ENCODE measurements around the gene CDC6. TPM values are rescaled to one million over a fixed set of nuclear protein-coding genes. Genes with fewer than 3 reads are reported as not detected.
A peak's percentile ranks its signal among the peaks of the same experiment; 100 is the strongest.

CDC6 gene
- total RNA-seq, 1 donor from 2014 or later, result 1.4 TPM

DNA sequence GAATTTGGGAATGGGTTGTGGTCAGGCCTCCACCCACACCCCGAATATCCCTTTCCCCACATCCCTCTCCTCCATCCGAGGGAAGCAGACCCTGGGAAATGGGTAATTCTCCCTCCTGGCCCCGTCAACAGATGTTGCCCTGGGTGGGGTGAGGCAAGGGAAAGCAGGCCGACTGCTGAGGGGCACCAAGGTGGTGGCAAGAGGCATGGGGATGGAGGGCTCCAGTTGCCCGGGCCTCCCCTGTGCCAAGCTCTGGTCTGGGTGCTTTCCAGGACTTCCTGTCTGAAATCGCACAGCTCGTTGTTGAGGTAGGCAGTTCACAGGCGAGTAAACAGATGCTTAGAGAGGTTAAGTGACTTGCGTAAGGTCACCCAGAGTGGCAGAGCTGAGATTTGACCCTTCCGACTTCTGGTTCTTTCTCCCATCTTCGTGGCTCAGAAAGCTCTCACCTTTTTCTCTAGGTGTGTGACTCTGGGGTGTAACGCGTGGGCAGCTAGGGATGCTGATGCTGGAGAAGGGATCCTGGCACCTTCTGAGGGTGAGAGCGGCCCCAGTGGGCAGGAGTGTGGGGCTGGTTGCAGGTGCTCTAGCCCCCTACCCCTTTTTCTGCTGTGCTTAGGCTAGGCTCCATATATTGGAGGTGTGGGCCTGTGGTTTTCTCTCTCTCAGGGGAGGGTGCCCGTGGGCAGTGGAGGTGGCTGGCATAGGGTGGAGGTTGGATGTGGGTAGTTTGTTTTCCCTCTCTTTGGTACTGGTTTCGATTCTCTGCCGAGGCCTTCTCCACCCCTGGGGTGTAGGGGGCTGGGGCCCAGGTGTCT lies 38.5 kb downstream of the CDC6 start:
- no peak overlapping the region for H3K4me3 ChIP-seq
- no peak for TF ChIP-seq CTCF (IDR thresholded peaks at IDR 0.05)
- ATAC-seq (peak; percentile 4), DNase-seq (no peak)
- H3K27me3 ChIP-seq, result no peaks in the 10 kb centered on the region
- H3K27ac ChIP-seq, result peak overlapping the region; percentile 71
- intact Hi-C loops (cut with DNase I), result no loop called here
- H3K36me3 ChIP-seq, result peaks cover 5% of the 10 kb centered on the region
- no peaks in the 10 kb centered on the region for H3K9me3 ChIP-seq
- H3K4me1 ChIP-seq, result peaks cover 97% of the 10 kb centered on the region

- DNase-seq (no peak), ATAC-seq (no peak)
- Histone ChIP-seq H3K36me3 (peaks cover 8% of the 10 kb centered on the region), H3K27me3 (no peaks in the 10 kb centered on the region), H3K9me3 (no peaks in the 10 kb centered on the region), H3K4me1 (peaks cover 97% of the 10 kb centered on the region), H3K4me3 (no peak overlapping the region), H3K27ac (peak overlapping the region; percentile 71)
- TF ChIP-seq CTCF (IDR thresholded peaks at IDR 0.05), result no peak
- intact Hi-C loops (cut with DNase I), result no loop called here
Observed at GRCh38 chr17:40326832-40327199, 39.1 kb downstream of the CDC6 start.

- no peaks in the 10 kb centered on the region for H3K27me3 ChIP-seq
- H3K4me3 ChIP-seq, result no peak overlapping the region
- ATAC-seq (no peak), DNase-seq (no peak)
- peaks cover 97% of the 10 kb centered on the region for H3K4me1 ChIP-seq
- H3K9me3 ChIP-seq, result no peaks in the 10 kb centered on the region
- peak overlapping the region; percentile 71 for H3K27ac ChIP-seq
- H3K36me3 ChIP-seq, result peaks cover 8% of the 10 kb centered on the region
- TF ChIP-seq CTCF (IDR thresholded peaks at IDR 0.05), result no peak
- intact Hi-C loops (cut with DNase I), result no loop called here
Observed at GRCh38 chr17:40327244-40327729, 39.6 kb downstream of the CDC6 start.

DNA sequence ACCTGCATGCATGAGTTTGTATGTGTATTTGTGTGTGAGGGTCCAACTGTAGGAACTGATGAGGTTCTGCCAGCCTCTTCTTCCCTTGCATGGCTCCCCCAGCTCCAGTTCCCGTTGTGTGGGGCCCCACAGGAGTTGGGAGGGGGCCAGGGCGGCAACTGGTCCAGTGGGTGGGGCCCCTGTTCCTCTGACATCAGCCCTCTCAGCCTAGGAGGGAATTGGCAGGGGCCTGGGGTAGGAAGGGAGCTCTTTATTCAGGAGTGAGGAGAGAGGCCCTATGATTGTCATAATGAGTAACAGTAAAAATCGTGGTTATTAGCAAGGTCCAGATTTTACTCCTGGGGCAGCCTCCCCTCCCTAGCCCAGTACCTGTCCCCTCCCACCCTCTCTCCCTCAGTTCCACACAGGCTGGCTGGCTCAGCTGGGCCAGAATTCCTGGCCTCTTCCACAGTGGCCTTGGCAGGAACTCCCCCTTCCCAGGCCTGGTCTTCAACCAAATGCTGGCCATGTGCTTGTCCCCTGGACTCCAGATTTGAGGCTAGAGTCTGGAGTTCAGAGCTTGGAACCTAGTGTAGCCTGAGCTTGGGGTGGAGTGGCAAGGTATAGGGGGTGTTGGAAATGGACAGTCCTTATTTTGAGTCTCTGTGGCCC lies 40.2 kb downstream of the CDC6 start:
- ATAC-seq, result no peak

DNA sequence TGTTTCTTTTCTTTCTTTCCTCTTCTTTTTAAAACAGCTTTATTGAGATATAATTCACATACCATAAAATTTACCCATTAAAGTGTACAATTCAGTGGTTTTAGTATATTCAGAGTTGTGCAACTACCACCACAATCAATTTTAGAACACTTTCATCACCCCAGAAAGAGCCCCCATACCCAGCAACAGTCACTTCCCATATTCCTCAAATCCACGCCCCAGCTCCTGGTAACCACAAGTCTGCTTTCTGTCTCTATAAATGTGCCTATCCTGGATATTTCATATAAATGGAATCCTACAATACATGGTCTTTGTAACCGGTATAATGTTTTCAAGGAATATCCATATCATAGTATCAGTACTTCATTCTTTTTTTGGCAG lies 40.7 kb downstream of the CDC6 start:
- H3K4me3 ChIP-seq, result no peak overlapping the region
- ATAC-seq, result no peak
- intact Hi-C loops (cut with DNase I), result no loop called here
- DNase-seq, result no peak
- H3K9me3 ChIP-seq, result no peaks in the 10 kb centered on the region
- H3K4me1 ChIP-seq, result peaks cover 98% of the 10 kb centered on the region
- no peaks in the 10 kb centered on the region for H3K27me3 ChIP-seq
- peaks cover 8% of the 10 kb centered on the region for H3K36me3 ChIP-seq
- TF ChIP-seq CTCF (IDR thresholded peaks at IDR 0.05), result no peak
- H3K27ac ChIP-seq, result peak overlapping the region; percentile 28

More for the DNA sequence above, 40.2 kb downstream of the CDC6 start:
- no peak for DNase-seq
- Histone ChIP-seq H3K9me3 (no peaks in the 10 kb centered on the region), H3K27me3 (no peaks in the 10 kb centered on the region), H3K36me3 (peaks cover 8% of the 10 kb centered on the region), H3K27ac (peak overlapping the region; percentile 28), H3K4me1 (peaks cover 98% of the 10 kb centered on the region), H3K4me3 (no peak overlapping the region)
- TF ChIP-seq CTCF (IDR thresholded peaks at IDR 0.05), result no peak
- intact Hi-C loops (cut with DNase I), result no loop called here
